Measurements from ENCODE around the gene ZDHHC19. TPM values are rescaled to one million over a fixed set of nuclear protein-coding genes. Genes with fewer than 3 reads are reported as not detected.

ZDHHC19 gene
- total RNA-seq, 1 donor from 2014 or later = 1.0 TPM

DNA sequence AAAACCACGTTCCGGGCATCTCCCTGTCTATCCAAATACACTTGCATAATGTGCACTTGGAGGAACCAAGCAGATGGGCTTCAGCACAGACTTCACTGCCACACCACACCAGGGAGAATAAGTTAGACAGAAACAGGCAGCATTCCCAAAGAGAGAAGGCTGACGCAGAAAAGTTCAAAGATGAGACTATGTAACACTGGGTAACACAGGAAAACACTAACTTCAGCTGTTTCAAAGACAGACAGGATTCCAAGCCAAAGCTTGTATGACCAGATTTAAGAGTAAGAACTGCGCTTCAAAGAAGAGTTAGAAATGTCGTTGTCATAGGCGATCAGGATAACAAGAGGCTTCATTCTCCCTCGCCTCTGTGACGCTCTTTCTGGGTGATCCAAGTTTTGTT lies 25.0 kb upstream of the ZDHHC19 start:
- TF ChIP-seq, protein P1, sequence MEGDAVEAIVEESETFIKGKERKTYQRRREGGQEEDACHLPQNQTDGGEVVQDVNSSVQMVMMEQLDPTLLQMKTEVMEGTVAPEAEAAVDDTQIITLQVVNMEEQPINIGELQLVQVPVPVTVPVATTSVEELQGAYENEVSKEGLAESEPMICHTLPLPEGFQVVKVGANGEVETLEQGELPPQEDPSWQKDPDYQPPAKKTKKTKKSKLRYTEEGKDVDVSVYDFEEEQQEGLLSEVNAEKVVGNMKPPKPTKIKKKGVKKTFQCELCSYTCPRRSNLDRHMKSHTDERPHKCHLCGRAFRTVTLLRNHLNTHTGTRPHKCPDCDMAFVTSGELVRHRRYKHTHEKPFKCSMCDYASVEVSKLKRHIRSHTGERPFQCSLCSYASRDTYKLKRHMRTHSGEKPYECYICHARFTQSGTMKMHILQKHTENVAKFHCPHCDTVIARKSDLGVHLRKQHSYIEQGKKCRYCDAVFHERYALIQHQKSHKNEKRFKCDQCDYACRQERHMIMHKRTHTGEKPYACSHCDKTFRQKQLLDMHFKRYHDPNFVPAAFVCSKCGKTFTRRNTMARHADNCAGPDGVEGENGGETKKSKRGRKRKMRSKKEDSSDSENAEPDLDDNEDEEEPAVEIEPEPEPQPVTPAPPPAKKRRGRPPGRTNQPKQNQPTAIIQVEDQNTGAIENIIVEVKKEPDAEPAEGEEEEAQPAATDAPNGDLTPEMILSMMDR (IDR thresholded peaks at IDR 0.05) = no peak
- no peaks in the 10 kb centered on the region for H3K27me3 ChIP-seq (ENCODE audit: low read depth)
- H3K4me3 ChIP-seq = no peak overlapping the region
- H3K9me3 ChIP-seq = no peaks in the 10 kb centered on the region
- no peak overlapping the region for H3K27ac ChIP-seq
- H3K4me1 ChIP-seq = no peaks in the 10 kb centered on the region
- no peak for DNase-seq
- intact Hi-C loops (cut with DNase I) = no loop called here
- ATAC-seq = no peak
- H3K36me3 ChIP-seq = peaks cover 59% of the 10 kb centered on the region

DNA sequence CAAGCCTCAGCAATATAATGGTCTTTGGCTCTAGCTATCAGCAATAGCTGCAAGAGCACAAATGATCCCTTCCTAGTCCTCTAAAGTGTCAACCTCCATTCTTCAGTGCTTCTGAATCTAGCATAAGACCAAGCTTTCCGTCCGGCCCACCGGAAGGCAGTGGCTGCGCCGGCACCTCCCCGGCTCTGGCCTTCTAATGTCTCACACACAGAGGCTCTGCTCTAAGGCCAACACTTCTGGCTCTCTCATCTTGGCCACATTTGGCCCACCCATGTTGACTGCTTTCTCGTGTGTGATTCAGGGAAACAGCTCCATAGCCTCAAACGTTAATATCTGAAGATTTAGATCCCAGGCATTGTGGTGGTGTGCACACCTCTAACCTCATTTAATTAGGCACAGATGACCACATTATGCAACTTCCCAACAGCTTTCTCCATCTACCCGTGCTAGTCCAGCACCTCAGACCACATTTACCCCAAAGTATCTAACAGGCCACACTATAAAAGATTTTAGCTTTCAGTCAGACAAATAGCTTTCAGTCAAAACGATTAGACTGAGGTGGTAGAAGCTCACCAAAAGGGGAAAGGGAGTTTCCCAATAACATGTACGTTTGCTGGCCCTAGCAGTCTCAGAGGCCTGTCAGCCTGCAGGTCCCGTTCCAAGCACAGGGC lies 24.4 kb upstream of the ZDHHC19 start:
- H3K4me3 ChIP-seq = no peak overlapping the region
- DNase-seq = no peak
- no peaks in the 10 kb centered on the region for H3K4me1 ChIP-seq
- H3K27ac ChIP-seq = no peak overlapping the region
- TF ChIP-seq, protein P1 (IDR thresholded peaks at IDR 0.05) = no peak
- intact Hi-C loops (cut with DNase I) = no loop called here
- peaks cover 52% of the 10 kb centered on the region for H3K36me3 ChIP-seq
- ATAC-seq = no peak
- no peaks in the 10 kb centered on the region for H3K27me3 ChIP-seq (ENCODE audit: low read depth)
- H3K9me3 ChIP-seq = no peaks in the 10 kb centered on the region

DNA sequence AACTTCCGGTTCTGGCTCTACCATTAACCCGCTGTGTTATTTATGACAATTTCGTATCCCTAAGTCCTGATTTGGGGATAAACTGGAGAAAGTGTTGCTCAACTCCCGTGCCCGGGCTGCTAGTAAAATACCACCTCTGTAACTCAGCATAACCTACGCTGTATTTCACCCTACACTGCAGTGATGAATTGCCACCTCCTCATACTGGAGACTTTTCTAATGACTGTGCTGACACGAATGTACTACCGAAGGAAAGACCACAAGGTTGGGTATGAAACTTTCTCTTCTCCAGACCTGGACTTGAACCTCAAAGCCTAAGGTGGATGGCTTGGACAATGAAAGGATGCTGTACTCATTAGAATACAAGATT lies 21.7 kb upstream of the ZDHHC19 start:
- intact Hi-C loops (cut with DNase I) = no loop called here
- TF ChIP-seq, protein P1 (IDR thresholded peaks at IDR 0.05) = no peak
- H3K36me3 ChIP-seq = peaks cover 25% of the 10 kb centered on the region
- H3K27me3 ChIP-seq (ENCODE audit: low read depth) = no peaks in the 10 kb centered on the region
- no peak overlapping the region for H3K4me3 ChIP-seq
- H3K4me1 ChIP-seq = no peaks in the 10 kb centered on the region
- DNase-seq = no peak
- no peaks in the 10 kb centered on the region for H3K9me3 ChIP-seq
- no peak overlapping the region for H3K27ac ChIP-seq
- no peak for ATAC-seq

DNA sequence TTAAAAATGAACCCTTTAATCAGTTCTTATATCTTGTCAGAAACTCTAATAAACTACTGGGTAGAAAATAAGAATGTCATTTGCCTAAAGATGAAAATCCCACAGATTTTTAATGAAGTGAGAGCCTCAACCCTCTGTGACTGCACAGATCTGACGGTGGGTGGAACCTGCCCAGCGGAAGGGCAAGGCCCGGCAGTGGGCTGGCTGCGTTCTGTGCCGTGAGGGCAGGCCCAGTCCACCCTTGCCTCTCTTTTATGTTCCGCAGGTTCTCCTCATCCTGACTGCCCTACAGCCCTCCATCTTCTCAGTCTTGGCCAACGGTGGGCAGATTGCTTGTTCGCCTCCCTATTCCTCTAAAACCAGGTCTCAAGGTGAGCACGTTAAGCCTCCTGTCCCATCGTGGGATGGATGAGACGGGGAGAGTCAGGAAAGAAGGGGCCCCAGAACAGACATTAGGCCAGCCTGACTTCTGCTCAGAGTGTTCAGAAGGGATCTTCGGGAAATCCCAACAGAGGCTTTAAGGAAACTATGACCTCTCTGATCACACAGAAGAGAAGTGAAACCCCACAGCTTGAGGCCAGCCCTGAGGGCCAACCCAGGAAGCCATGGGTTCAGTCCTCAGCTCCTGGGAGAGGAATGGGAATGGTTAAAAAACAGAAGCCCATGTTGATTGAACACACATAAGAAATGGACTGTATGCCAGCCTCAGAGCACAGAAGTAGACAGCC lies 21.1 kb upstream of the ZDHHC19 start:
- TF ChIP-seq, protein P1 (IDR thresholded peaks at IDR 0.05) = no peak

DNA sequence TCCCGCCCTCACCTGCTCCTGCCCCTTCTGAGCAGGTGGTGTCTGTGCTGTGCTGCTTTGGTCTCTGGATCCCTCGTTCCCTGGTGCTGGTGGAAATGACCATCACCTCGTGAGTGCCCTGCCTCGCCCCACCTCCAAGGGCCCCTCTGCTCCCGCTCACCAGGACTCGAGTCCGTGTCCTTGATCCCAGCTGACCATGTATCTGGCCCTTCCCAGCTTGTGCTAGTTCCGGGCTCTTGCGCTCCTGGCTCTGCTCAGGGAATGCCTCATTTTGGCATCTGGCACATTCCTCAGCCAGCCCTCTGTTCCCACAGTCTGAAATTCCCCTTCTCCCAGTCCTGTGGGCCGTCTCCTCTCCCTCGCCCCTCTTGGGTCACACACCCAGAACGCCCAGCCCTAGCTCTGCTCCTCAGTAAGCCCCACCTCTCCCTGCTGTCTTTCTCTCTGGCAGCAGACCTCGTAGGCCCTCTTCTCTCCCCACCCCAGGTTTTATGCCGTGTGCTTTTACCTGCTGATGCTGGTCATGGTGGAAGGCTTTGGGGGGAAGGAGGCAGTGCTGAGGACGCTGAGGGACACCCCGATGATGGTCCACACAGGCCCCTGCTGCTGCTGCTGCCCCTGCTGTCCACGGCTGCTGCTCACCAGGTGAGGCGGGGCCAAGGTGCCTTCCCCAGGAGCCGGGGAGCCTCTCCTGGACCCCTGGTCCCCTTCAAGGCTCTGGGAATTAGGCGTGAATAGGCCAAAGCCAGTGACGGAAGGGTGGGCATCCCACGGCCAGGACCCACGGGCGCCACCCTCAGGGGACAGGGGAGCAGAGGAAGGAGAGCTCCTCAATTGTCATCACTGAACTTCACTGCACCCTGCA lies 16.7 kb upstream of the ZDHHC19 start:
- H3K36me3 ChIP-seq = no peaks in the 10 kb centered on the region
- DNase-seq (no peak), ATAC-seq (peak; percentile 34 to 42)
- H3K27ac ChIP-seq = no peak overlapping the region
- no peak overlapping the region for H3K4me3 ChIP-seq
- no peaks in the 10 kb centered on the region for H3K9me3 ChIP-seq
- H3K4me1 ChIP-seq = no peaks in the 10 kb centered on the region
- intact Hi-C loops (cut with DNase I) = no loop called here
- TF ChIP-seq, protein P1 (IDR thresholded peaks at IDR 0.05) = no peak
- no peaks in the 10 kb centered on the region for H3K27me3 ChIP-seq (ENCODE audit: low read depth)

More for the DNA sequence above, 21.1 kb upstream of the ZDHHC19 start:
- DNase-seq (no peak), ATAC-seq (peak; percentile 14 to 24)
- no peaks in the 10 kb centered on the region for H3K4me1 ChIP-seq
- no peaks in the 10 kb centered on the region for H3K9me3 ChIP-seq
- H3K36me3 ChIP-seq = peaks cover 20% of the 10 kb centered on the region
- H3K27me3 ChIP-seq (ENCODE audit: low read depth) = no peaks in the 10 kb centered on the region
- intact Hi-C loops (cut with DNase I) = no loop called here
- H3K4me3 ChIP-seq = no peak overlapping the region
- H3K27ac ChIP-seq = no peak overlapping the region

All from lower lobe of right lung (tissue), 2 donors.